CD14-positive monocyte (primary cell): ENCODE data around the gene SLC2A9. TPM values are rescaled to one million over a fixed set of nuclear protein-coding genes. Genes with fewer than 3 reads are reported as not detected.

Experiments
- DNase-seq, 3 donors: peaks; one replicate each; pipeline ENCODE4 v3.0.0-alpha.2; 2011 to 2022
- H2AFZ ChIP-seq: 2 replicates; pipeline ENCODE4 v1.6.0; 2012; ENCODE audit warnings: mild to moderate bottlenecking, low read depth, low read length, inconsistent platforms; ENCODE audit not compliant: insufficient read depth, poor library complexity, severe bottlenecking
- H3K27ac ChIP-seq, 2 donors: 1 replicate in 1 of 2; 2 replicates in 1 of 2; pipeline ENCODE4 v1.5.1; 2012 to 2013; ENCODE audit warnings: low read length in 2 of 2, control low read depth in 1 of 2, inconsistent platforms in 1 of 2, low read depth in 1 of 2, mild to moderate bottlenecking in 1 of 2
- H3K27me3 ChIP-seq, 2 donors: one replicate each; pipeline versions ENCODE4 v1.6.0 to v1.6.1; 2011 to 2013; ENCODE audit warnings: low read length in 2 of 2; ENCODE audit not compliant: control insufficient read depth in 2 of 2, insufficient read depth in 2 of 2
- H3K36me3 ChIP-seq, 2 donors: replicated peaks in 1 of 2; 1 replicate in 1 of 2; 2 replicates in 1 of 2; pipeline versions ENCODE4 v1.5.1 to v1.6.1; 2012 to 2013; ENCODE audit warnings: low read length in 2 of 2, control low read depth in 1 of 2, inconsistent platforms in 1 of 2, mild to moderate bottlenecking in 1 of 2; ENCODE audit not compliant: insufficient read depth in 2 of 2, control insufficient read depth in 1 of 2
- H3K4me1 ChIP-seq, 2 donors: 1 replicate in 1 of 2; 2 replicates in 1 of 2; pipeline versions ENCODE4 v1.5.1 to v1.6.1; 2012 to 2013; ENCODE audit warnings: low read length in 2 of 2, control low read depth in 1 of 2, inconsistent platforms in 1 of 2, mild to moderate bottlenecking in 1 of 2, moderate library complexity in 1 of 2; ENCODE audit not compliant: insufficient read depth in 2 of 2, control insufficient read depth in 1 of 2
- H3K4me2 ChIP-seq: replicated peaks from 2 replicates; pipeline ENCODE3; 2012; ENCODE audit warnings: low read length, moderate library complexity, mild to moderate bottlenecking; ENCODE audit not compliant: poor library complexity, severe bottlenecking; ENCODE audit errors: extremely low read depth
- H3K4me3 ChIP-seq, 3 experiments: fragments of 200-600 bp in 1 of 3; sonication (generic) in 1 of 3; replicated peaks in 1 of 3; 1 replicate in 2 of 3; 2 replicates in 1 of 3; pipeline ENCODE4 v1.5.1; 2011 to 2013; ENCODE audit warnings: low read length in 3 of 3, mild to moderate bottlenecking in 3 of 3, control low read depth in 2 of 3, low read depth in 2 of 3, inconsistent platforms in 1 of 3, moderate library complexity in 1 of 3
- H3K79me2 ChIP-seq: 2 replicates; pipeline ENCODE4 v1.6.0; 2012; ENCODE audit warnings: mild to moderate bottlenecking, control low read depth, inconsistent platforms, low read length, moderate library complexity; ENCODE audit not compliant: insufficient read depth
- H3K9ac ChIP-seq: 2 replicates; pipeline ENCODE4 v1.6.0; 2017; ENCODE audit warnings: low read length, mild to moderate bottlenecking; ENCODE audit not compliant: insufficient read depth, poor library complexity, severe bottlenecking
- H3K9me3 ChIP-seq, 2 donors: replicated peaks in 1 of 2; 1 replicate in 1 of 2; 2 replicates in 1 of 2; pipeline versions ENCODE4 v1.5.1 to v1.6.1; 2012 to 2013; ENCODE audit warnings: low read length in 2 of 2, control low read depth in 1 of 2; ENCODE audit not compliant: control insufficient read depth in 1 of 2, insufficient read depth in 1 of 2
- H4K20me1 ChIP-seq: 2 replicates; pipeline ENCODE4 v1.6.0; 2012; ENCODE audit warnings: mild to moderate bottlenecking, low read length, control low read depth, moderate library complexity; ENCODE audit not compliant: insufficient read depth
- H3K27ac Mint-ChIP-seq, 7 donors: one replicate each; pipeline ENCODE4 v1.8.0; 2020; ENCODE audit warnings: mild to moderate bottlenecking in 7 of 7, mixed read lengths in 7 of 7, moderate library complexity in 6 of 7, inconsistent platforms in 2 of 7
- H3K27me3 Mint-ChIP-seq, 3 donors: one replicate each; pipeline ENCODE4 v1.8.0; 2021 to 2022; ENCODE audit warnings: low read depth in 3 of 3, mild to moderate bottlenecking in 3 of 3, mixed read lengths in 3 of 3, moderate library complexity in 3 of 3, inconsistent platforms in 1 of 3
- H3K36me3 Mint-ChIP-seq, 2 donors: one replicate each; pipeline ENCODE4 v1.8.0; 2020; ENCODE audit warnings: mixed read lengths in 2 of 2, inconsistent platforms in 1 of 2, mild to moderate bottlenecking in 1 of 2
- H3K4me1 Mint-ChIP-seq: one replicate; pipeline ENCODE4 v1.8.0; 2020; ENCODE audit warnings: mild to moderate bottlenecking, mixed read lengths
- H3K4me3 Mint-ChIP-seq, 2 donors: one replicate each; pipeline ENCODE4 v1.8.0; 2020; ENCODE audit warnings: mild to moderate bottlenecking in 2 of 2, mixed read lengths in 2 of 2, moderate library complexity in 1 of 2
- H3K9me3 Mint-ChIP-seq, 7 donors: one replicate each; pipeline ENCODE4 v1.8.0; 2020 to 2022; ENCODE audit warnings: mixed read lengths in 7 of 7, mild to moderate bottlenecking in 6 of 7, moderate library complexity in 6 of 7, inconsistent platforms in 2 of 7
- CTCF ChIP-seq: fragments of 200-600 bp; IDR thresholded peaks from one replicate; pipeline ENCODE4 v1.8.0; 2022; ENCODE audit warnings: antibody characterized with exemption, mild to moderate bottlenecking
- WGBS: methylation state at CpG from one replicate; pipeline ENCODE4 v1.1.5; 2013; ENCODE audit warnings: missing lambda C conversion rate; ENCODE audit not compliant: insufficient coverage; 5-methylcytosine and 5-hydroxymethylcytosine counted together
- intact Hi-C, 2 donors: fragments of 100-400 bp; cut with micrococcal nuclease; formaldehyde crosslinking; loops; one replicate each; pipeline versions ENCODE4 v1.15.0 to v1.15.1; 2023
- polyA plus RNA-seq, 3 donors: library from polyadenylated mRNA; depleted of rRNA in 1 of 3; unstranded in 2 of 3; stranded (reverse) in 1 of 3; fragments of 300-500 nt in 2 of 3; fragments of >200 nt in 1 of 3; fragmentation: Illumina TruSeq in 2 of 3; gene quantifications; 1 replicate in 2 of 3; 2 replicates in 1 of 3; pipeline ENCODE4 v1.2.3, GENCODE V29; 2012 to 2021

SLC2A9 gene
- polyA plus RNA-seq, 3 donors = 27.3 to 38.6 (median 34.7) TPM

GRCh38 chr4:10023806-10024205 lies 2.5 kb upstream of the SLC2A9 start:
- Histone ChIP-seq H3K4me2 (peak overlapping the region; percentile 31), H3K36me3 (no peaks in the 10 kb centered on the region), H3K27me3 (no peaks in the 10 kb centered on the region), H3K4me3 (peak overlapping the region in 1 of 3 experiments; percentile 32), H3K9me3 (no peaks in the 10 kb centered on the region), H3K4me1 (peaks cover 65 to 67% of the 10 kb centered on the region in 2 donors), H3K27ac (peak overlapping the region; percentile 95), H3K9ac (peak overlapping the region; percentile 32), H2AFZ (peak overlapping the region; percentile 12), H3K79me2 (peaks cover 25% of the 10 kb centered on the region), H4K20me1 (no peaks in the 10 kb centered on the region)
- peaks cover 69% of the 10 kb centered on the region for H3K4me1 Mint-ChIP-seq
- no peak for TF ChIP-seq CTCF
- intact Hi-C loops = loop anchor here (5.0 kb wide), 1 partner anchor 93 kb away; the partner anchor contains the start of gene WDR1 (in 2 of the 2)
- no peaks in the 10 kb centered on the region for H3K9me3 Mint-ChIP-seq
- 25% methylated on average over 6 of the region's 7 CpGs for WGBS
- peaks cover 0 to 3% of the 10 kb centered on the region in 2 donors for H3K36me3 Mint-ChIP-seq
- H3K27ac Mint-ChIP-seq = peak overlapping the region; percentile 87 to 98 (median 97)
- H3K4me3 Mint-ChIP-seq = peak overlapping the region in 1 of 2 donors; percentile 63
- peak; percentile 59 to 71 (median 62) for DNase-seq
- H3K27me3 Mint-ChIP-seq = peaks cover 0 to 3% (median 2%) of the 10 kb centered on the region in 3 donors

- no peak for TF ChIP-seq CTCF
- H3K4me3 ChIP-seq = peak overlapping the region in 1 of 3 experiments; percentile 32
- Mint-ChIP-seq H3K9me3 (no peaks in the 10 kb centered on the region), H3K27ac (peak overlapping the region; percentile 87 to 98 (median 97)), H3K27me3 (peaks cover 0 to 3% (median 2%) of the 10 kb centered on the region in 3 donors), H3K4me1 (peaks cover 75% of the 10 kb centered on the region), H3K36me3 (peaks cover 0 to 3% of the 10 kb centered on the region in 2 donors), H3K4me3 (peak overlapping the region in 1 of 2 donors; percentile 42)
- H3K9ac ChIP-seq = no peak overlapping the region
- H3K4me1 ChIP-seq = peaks cover 72 to 74% of the 10 kb centered on the region in 2 donors
- 22% methylated on average over 4 of the region's 5 CpGs for WGBS
- H3K27me3 ChIP-seq = no peaks in the 10 kb centered on the region
- no peak overlapping the region for H3K4me2 ChIP-seq
- H4K20me1 ChIP-seq = peaks cover 4% of the 10 kb centered on the region
- H3K79me2 ChIP-seq = peaks cover 31% of the 10 kb centered on the region
- H3K27ac ChIP-seq = peak overlapping the region; percentile 95
- H2AFZ ChIP-seq = peak overlapping the region; percentile 5
- H3K36me3 ChIP-seq = peaks cover 0 to under 1% of the 10 kb centered on the region in 2 donors
- H3K9me3 ChIP-seq = no peaks in the 10 kb centered on the region
- peak in 2 of 3 donors; percentile 27 to 39 for DNase-seq
- intact Hi-C loops = loop anchor here (5.0 kb wide), 1 partner anchor 94 kb away; the partner anchor contains the start of gene WDR1 (in 2 of the 2)
Measured at GRCh38 chr4:10023050-10023419, 1.7 kb upstream of the SLC2A9 start.
